ENCODE data around the gene SNTA1. TPM values are rescaled to one million over a fixed set of nuclear protein-coding genes. Genes with fewer than 3 reads are reported as not detected.
"Not testable (repeated sequence)": the region's sequence is repeated elsewhere in the genome, so short reads cannot be mapped to it uniquely, and the experiment has no call there.

The SNTA1 gene
- polyA plus RNA-seq, 1 donor = 37.6 TPM

DNA sequence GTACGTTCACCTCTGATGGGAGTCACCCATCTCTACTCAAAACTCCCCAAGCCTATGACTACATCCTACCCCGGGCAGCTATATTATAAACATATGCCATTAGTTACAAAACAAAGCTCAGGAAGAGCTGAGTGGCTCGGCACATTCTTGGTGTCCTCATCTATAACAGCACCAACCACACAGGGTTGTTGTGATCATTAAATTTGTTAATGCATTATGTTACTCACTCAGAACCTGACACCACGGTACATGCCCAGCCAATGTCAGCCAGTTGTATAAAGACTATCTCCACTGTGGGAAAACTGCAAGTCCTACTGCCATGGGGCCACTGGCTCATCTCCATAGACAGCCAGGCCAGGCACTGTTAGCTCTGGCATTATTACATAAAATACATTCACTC, 50.0 kb downstream of the SNTA1 start:
- DNase-seq (ENCODE audit: low read depth) = no peak

DNA sequence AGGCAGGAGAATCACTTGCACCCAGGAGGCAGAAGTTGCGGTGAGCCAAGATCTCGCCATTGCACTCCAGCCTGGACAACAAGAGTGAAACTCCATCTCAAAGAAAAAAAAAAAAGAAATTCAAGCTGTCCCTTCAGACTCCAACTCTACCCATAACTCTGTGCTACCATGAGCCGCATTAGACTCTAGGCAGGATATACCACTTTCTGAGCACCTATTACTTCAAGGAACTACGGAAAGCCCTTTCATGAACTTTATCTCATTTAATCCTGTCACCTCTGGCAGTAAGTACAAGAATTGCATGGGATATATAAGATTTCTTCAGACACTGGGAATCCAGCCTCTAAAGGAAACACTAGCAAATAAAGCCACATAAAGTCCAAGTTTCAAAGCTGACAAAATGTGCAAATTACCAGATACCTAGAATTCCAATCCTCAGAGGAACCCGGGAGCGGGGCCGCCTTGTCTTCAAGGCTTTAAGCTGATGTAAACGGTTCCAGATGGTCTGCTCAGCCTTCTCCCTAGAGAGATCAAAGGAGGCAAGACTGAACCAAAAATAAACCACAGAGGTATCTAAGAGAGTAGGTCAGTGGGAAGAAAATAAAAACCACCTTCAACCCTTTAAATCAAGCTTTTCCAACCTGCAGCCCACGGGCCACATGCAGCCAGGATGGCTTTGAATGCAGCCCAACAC, 51.7 kb downstream of the SNTA1 start:
- no peak for DNase-seq (ENCODE audit: low read depth)

DNA sequence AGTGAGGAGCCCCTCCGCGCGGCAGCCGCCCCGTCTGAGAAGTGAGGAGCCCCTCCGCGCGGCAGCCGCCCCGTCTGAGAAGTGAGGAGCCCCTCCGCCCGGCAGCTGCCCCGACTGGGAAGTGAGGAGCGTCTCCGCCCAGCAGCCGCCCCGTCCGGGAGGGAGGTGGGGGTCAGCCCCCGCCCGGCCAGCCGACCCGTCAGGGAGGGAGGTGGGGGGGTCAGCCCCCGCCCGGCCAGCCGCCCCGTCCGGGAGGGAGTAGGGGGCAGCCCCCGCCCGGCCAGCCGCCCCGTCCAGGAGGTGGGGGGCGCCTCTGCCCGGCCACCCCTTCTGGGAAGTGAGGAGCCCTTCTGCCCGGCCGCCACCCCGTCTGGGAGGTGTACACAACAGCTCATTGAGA, 54.2 kb downstream of the SNTA1 start:
- DNase-seq (ENCODE audit: low read depth) = not testable (repeated sequence)

DNA sequence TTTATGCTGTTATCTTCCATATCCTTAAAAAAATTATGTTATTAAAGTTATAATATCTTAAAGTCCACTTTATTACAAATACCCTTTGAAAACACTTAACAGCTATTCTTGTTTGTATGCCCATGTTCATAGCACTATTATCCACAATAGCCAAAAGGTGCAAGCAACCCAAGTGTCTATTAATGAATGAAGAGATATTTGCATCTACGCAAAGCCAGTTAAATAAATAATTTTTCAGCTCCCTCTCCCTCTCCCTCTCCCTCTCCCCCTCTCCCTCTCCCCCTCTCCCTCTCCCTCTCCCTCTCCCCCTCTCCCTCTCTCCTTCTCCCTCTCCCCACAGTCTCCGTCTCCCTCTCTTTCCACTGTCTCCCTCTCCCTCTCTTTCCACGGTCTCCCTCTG, 55.3 kb downstream of the SNTA1 start:
- DNase-seq (ENCODE audit: low read depth) = no peak

DNA sequence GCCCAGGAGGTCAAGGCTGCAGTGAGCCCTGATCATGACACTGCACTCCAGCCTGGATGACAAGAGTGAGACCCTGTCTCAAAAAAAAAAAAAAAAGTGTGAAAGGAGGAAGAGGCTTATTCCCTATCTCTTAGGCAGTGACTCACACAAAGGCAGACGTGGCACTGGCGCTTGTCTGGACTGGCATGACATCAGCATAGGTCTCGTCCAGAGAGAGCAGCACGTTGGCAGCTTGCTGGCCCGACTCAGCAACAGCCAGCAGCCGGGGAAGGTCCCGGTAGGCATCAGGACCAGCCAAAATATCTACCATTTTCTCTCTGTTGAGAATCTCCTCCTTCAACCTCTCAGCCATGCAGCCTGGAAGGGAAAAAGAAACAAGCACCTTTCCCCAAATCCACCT, 56.4 kb downstream of the SNTA1 start:
- no peak for DNase-seq (ENCODE audit: low read depth)

DNA sequence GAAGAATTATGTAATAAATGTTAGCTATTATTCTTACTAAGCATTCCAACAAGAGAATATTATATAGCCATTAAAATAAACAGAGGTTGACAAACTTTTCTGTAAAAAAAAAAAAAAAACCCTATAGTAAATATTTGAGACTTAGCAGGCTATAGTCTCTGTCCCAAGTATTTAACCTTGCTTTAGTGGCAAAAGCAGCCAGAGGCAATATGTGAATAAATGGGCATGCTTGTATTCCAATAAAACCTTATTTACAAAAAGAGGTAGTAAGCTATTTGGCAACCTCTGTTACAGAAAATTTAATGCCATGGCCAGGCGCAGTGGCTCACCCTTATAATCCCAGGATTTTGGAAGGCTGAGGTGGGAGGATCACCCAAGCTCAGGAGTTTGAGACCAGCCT, 56.9 kb downstream of the SNTA1 start:
- DNase-seq (ENCODE audit: low read depth) = no peak

DNA sequence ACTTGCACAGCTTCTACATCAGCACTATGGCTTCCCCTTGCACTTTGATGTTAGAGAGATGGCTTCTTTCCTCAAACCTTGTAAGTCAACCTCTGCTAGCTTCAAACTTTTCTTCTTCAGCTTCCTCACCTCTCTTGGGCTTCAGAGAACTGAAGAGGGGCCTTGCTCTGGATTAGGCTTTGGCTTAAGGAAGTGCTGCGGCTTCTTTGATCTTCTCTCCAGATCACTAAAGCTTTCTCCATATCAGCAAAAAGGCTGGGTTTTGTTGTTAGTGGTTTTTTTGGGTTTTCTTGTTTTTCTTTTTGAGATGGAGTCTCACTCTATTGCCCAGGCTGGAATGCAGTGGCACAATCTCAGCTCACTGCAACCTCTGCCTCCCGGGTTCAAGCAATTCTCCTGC, 66.2 kb downstream of the SNTA1 start:
- no peak for DNase-seq (ENCODE audit: low read depth)

DNA sequence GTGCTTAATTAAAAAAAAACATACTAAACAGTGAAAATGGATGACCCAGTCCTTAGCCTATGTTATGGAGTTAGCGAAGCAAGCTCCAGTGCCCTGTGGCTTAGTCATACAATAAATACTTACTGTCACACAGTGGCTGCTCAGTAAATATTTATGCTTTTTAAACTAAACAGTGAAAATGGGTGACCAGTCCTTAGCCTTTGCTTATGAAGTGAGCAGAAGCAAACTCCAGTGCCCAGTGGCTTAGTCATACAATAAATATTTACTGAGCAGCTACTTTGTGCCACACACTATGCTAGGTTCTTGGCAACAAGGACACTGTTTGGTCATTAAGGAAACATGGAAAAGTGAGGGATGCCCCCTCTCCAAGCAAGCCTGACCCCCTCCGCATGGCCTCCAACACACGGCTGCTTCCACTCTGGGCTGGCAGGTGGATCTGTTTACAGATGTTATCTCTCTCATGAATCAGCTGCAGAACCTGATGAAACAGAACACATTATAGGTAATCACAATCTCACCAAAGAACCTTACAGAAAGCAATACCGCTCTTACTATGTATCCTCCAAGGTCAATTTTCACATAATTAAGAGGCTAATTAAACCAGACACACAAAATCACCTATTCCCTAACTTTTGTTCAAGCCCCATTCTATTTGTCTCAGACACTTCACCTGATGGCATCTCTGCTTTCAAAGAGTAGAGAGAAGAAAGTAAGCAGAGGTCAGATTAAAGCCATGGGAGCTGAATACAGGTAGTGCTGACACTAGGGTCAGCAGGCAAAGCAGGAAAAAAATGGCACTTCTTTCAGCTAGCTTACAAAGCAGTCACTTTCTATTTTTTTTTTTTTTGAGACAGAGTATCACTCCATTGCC, 69.6 kb downstream of the SNTA1 start:
- no peak for DNase-seq (ENCODE audit: low read depth)

DNA sequence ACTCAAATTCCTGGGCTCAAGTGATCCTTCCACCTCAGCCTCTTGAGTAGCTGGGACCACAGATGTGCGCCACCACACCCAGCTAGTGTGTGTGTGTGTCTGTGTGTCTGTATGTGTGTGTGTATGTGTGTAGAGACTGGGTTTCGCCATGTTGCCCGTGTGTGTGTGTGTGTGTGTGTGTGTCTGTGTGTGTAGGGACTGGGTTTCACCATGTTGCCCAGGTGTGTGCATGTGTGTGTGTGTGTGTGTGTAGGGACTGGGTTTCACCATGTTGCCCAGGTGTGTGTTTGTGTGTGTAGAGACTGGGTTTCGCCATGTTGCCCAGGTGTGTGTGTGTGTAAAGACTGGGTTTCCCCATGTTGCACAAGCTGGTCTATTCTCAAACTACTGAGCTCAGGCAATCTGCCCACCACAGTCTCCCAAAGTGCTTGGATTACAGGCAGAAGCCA, 70.5 kb downstream of the SNTA1 start:
- no peak for DNase-seq (ENCODE audit: low read depth)

DNA sequence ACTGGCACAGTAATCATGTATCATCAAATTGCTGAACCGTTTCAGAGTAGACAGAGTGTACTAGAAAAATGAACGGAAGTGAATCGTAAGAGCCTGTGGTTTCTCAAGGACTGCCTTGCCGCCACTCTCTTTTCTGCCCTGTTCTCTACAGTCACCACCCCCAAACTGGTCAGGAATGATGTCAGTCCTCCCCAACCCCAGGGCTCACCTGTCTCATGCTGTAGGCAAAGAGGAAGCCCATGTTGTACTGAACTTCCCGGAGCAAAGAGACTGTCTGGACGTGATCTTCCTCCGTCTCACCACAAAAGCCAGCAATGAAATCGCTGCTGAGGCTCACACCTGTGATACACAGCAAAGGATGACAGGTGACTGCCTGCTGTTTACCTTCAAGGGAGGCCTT, 73.3 kb downstream of the SNTA1 start:
- DNase-seq (ENCODE audit: low read depth) = no peak

DNA sequence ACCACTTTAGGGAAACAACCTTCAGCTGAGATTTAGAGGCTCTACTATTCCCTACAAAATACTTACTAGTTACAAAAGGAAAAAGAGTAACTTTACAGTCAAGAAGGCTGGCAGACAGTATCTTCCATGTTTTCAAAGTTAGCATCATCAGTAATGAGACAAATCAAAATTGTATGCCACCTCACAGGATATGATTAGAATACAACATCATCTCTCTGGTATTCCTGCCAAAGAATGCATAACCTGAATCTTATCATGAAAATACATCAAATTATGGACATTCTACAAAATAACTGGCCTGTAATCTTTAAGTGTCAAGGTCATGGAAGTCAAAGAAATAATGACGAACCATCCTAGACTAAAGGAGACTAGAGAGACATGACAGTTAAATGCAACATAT, 80.7 kb downstream of the SNTA1 start:
- DNase-seq (ENCODE audit: low read depth) = no peak

DNA sequence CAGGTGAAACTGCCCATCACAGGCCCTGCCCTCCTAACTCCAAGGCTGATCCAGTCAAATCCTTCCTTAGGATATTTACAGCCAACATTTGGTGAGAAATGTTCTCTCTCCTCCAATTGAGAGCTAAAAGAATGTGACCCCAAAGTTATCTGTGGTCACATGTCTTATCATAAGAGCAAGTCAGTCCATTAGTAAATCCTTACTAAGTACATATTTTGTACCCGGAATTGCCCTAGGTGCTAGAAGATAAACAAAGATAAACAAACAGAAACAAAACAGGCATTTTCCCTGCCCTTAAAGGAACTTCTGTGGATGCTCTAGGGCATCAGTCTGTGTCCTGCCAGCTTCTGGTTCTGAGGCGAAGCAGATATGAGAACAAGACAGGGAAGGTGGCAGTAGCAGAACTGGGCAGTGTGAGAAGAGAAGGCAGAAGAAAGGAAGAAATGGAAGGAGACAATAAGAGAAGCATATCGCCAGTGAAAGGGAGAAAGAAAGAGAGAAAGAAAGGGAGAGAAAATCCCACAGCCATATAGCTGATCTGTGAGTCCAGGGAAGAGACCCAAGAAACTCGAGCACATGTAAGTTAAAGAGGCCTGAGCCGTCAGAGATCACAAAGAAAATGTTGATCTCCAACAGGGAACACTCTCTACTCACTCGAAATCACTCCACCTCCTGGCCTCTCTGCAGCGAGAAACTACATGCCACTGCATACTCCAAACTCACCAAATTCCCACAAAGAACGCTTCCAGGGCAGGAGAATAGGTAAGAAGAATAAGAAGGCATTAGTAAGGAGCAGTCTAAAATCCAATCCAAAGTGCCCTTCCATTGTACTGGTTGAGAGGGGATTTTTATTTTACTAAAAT, 83.9 kb downstream of the SNTA1 start:
- DNase-seq (ENCODE audit: low read depth) = no peak

Other genes with a start within 250 kb of the SNTA1 start
- not detected for gene BPIFA3, start 226.4 kb downstream of the SNTA1 start, polyA plus RNA-seq (ENCODE audit: insufficient read length)
- gene BPIFA1, start 207.8 kb downstream of the SNTA1 start, polyA plus RNA-seq (ENCODE audit: insufficient read length) = not detected
- not detected for gene BPIFB1, start 160.5 kb downstream of the SNTA1 start, polyA plus RNA-seq (ENCODE audit: insufficient read length)
- 23.0 TPM for gene CDK5RAP1, start 42.2 kb downstream of the SNTA1 start, polyA plus RNA-seq (ENCODE audit: insufficient read length)
- gene CBFA2T2, start 46.3 kb upstream of the SNTA1 start, polyA plus RNA-seq (ENCODE audit: insufficient read length) = 17.5 TPM
- gene C20orf144, start 218.6 kb upstream of the SNTA1 start, polyA plus RNA-seq (ENCODE audit: insufficient read length) = 0.19 TPM
- gene ACTL10, start 223.2 kb upstream of the SNTA1 start, polyA plus RNA-seq (ENCODE audit: insufficient read length) = 0.33 TPM
- gene NECAB3, start 230.7 kb upstream of the SNTA1 start, polyA plus RNA-seq (ENCODE audit: insufficient read length) = 29.9 TPM
- gene E2F1, start 242.6 kb upstream of the SNTA1 start, polyA plus RNA-seq (ENCODE audit: insufficient read length) = 9.6 TPM

Data from forelimb muscle (tissue), 1 donor.